GM12873 (cell line): ENCODE measurements around the gene TMEM107.

Experiments used
- CTCF ChIP-seq: IDR thresholded peaks from 2 replicates; pipeline ENCODE4 v1.5.1; 2012; ENCODE audit warnings: low read depth, mild to moderate bottlenecking, moderate library complexity, low read length, control low read depth; ENCODE audit not compliant: insufficient read depth; ENCODE audit errors: missing control alignments

Gene TMEM107

GRCh38 chr17:8125947-8126490 is 50.2 kb downstream of the TMEM107 start:
- no peak for TF ChIP-seq CTCF

- TF ChIP-seq CTCF: no peak
Measured at GRCh38 chr17:8125154-8125946, 50.8 kb downstream of the TMEM107 start.

GRCh38 chr17:8124350-8125153 is 51.6 kb downstream of the TMEM107 start:
- TF ChIP-seq CTCF: no peak

- no peak for TF ChIP-seq CTCF
Measured at GRCh38 chr17:8123695-8124349, 52.4 kb downstream of the TMEM107 start, which contains the start of gene HES7. HES7 (minus strand) TSS chr17:8124106; CDS start chr17:8124084, 22 bp downstream.

- TF ChIP-seq CTCF: no peak
Measured at GRCh38 chr17:8122924-8123694, 53.1 kb downstream of the TMEM107 start.
